GM21390 (cell line): ENCODE data around the gene OSR1.
"Not testable (repeated sequence)": the region's sequence is repeated elsewhere in the genome, so short reads cannot be mapped to it uniquely, and the experiment has no call there.

Experiments
- ATAC-seq: cut with Tn5 transposase; IDR thresholded peaks from one replicate; pipeline ENCODE4 v1.9.1; 2021; ENCODE audit not compliant: unreplicated experiment

OSR1 gene

DNA sequence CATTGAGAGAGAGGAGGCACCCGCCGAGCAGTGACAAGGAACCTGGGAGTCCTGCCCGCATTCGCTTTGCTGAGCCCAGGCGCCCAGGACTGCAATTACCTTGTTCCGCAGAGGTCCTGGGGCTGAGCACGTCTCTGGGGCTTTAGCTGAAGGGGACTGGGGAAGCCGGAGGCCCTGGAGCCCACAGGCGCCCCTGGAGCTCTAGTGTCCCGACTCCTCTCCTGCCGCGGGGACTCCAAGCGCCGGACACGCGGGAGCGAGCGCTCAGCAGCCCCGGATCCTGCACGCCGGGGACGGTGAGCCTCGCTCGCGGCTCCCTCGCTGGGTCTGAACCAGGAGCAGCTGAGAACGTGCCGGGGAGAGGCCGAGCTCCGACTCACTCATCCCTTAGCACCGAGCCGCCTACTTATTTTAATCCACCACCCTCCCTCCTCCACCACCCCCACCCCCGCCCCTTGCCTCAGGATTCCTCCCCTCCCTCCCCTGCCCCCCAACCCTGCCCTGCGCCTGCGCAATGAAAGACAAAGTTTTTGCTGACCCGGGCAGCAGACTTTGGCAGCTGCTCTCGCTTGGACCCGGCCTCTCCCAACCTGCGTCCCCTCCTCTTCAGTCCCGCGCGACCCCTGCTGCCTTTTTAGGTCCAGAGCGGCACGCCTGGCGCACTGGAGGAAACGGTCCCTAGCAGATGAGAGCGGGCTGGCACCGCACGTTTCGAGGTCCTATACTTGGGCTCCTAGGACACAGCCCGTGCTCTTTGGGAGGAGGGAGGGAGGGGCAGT, at the start of gene OSR1:
TSS of gene OSR1 (minus strand) at position 382 of the 779 bp plus-strand sequence. CDS start 4,818 bp downstream, outside the sequence.
- ATAC-seq, result no peak

DNA sequence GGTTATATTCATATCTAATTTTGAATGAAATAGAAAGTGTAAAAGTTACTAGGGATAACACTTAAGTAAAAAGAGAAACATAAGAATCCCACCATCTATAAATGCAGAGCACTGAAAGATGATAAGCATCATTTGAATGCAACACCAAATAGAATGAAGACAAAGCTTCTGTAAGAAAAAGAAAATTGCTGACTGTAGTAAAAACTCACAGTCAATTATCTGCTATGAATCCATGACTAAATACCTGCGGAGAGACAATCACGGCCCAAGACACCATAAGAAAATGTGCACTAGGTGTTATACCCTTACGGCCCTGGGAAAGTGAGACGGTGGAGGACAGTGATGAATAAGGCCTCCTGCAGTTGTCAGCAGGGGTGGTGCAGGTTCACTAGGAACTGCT, 45.4 kb upstream of the OSR1 start:
- ATAC-seq, result no peak

GRCh38 chr2:19392191-19392590, 33.8 kb upstream of the OSR1 start:
- no peak for ATAC-seq

- ATAC-seq, result not testable (repeated sequence)
Observed at GRCh38 chr2:19389469-19389868, 31.0 kb upstream of the OSR1 start.

- ATAC-seq, result no peak
Observed at GRCh38 chr2:19380532-19380931, 22.1 kb upstream of the OSR1 start.

- ATAC-seq, result no peak
Observed at GRCh38 chr2:19378939-19379338, 20.5 kb upstream of the OSR1 start.

- ATAC-seq, result no peak
Observed at GRCh38 chr2:19377717-19378116, 19.3 kb upstream of the OSR1 start.

- ATAC-seq, result no peak
Observed at GRCh38 chr2:19373352-19373751, 14.9 kb upstream of the OSR1 start.

- no peak for ATAC-seq
Observed at GRCh38 chr2:19371996-19372582, 13.7 kb upstream of the OSR1 start.

DNA sequence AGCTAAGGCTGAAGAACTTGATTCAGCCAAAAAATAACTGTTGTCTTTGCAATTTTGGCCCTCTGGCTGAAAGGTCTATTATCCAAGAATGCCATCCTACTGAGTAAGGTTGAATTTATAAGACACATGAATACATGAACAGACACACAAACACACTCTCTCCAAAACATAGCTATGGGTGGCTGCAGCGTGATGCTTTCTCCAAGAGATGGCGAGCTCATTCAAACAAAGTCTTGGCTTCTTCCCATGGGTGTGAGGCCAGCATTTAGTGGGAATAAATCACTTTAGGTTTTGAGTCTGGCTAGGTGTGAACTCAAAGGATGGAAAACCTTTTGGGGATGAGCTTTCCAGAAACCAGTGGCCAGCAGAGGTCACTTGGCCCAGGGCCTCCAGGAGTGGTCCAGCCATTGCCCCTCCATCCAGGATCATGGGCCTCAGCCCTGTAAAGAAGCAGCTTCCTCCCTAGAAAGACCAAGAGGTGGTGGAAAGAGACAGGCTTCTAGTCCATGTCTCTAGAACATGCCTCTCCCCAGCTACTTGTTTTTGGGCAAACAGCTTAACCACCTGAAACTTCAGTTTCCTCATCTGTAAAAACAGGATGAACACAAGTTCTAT, 11.0 kb upstream of the OSR1 start:
- ATAC-seq, result no peak

- ATAC-seq, result no peak
Observed at GRCh38 chr2:19368760-19369159, 10.3 kb upstream of the OSR1 start.

GRCh38 chr2:19367326-19367725, 8.9 kb upstream of the OSR1 start:
- ATAC-seq, result no peak

GRCh38 chr2:19365126-19365525, 6.7 kb upstream of the OSR1 start:
- no peak for ATAC-seq

GRCh38 chr2:19364014-19364413, 5.6 kb upstream of the OSR1 start:
- no peak for ATAC-seq

DNA sequence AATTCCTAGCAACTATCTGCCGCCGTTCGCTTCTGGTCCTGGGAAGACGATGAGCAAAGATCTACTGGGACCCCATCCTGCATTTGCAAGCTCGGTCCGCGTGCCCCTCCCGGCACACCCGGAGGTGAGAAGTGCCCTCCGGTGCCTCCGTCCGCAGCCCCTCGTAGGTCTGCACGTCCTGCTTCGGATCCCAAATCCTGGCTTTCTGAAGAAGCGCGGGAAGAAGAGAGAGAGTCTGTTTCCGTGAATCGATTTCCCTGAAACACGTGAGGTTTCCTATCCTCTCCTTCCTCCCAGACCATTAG, 5.0 kb upstream of the OSR1 start:
- no peak for ATAC-seq

DNA sequence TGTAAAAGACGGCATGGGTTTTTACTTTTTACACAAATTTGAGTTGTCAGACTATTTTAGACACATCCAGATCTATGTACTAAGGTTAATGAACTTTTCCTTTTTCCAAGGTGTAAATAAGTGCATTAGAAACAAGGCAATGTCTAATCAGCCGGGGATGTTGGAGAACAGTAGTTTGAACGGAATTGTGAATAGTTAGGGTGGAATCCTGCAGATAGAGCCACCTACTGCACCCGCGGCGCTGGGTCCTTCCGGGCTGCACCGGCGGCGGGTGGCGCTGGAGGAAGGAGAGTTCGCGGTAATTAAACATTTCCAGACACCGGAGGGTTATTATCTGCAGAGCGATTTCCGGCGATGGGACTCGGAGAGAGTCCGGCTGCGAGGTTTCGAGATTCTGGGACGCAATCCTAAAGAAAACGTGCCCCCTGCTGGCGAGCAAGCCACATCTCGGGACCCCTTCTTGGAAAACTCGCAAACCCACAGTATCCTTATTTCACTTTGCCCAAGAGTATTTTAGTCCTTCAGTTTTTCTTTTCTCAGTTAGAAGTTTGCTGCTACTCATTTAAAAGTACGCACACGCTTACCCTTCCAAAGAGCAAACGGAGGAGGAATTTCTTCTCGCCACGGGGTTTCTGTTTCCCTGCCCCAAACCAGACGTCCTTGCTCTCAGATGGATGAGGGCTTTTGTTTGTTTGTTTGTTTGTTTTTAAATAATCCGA, 4.5 kb upstream of the OSR1 start:
- ATAC-seq, result no peak

- no peak for ATAC-seq
Observed at GRCh38 chr2:19362094-19362754, 3.8 kb upstream of the OSR1 start.

- no peak for ATAC-seq
Observed at GRCh38 chr2:19361325-19361990, 3.0 kb upstream of the OSR1 start.

DNA sequence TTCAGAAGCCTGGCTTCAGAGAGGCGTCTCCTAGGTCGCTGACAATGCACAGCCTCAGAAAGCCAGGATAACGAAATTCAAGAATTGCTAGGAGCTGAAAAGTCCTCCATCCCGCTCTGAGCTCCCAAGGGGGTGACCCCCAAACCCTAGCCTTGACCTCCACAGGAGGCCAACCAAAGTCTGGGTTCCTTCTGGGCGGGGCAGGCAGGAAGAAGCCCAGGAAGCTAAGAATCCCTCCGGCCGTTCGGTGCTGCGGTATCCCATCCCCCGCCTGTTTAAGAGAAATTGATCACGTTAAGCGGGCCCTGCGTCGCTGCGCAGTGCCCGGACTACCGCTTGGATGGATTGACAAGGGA, 2.5 kb upstream of the OSR1 start:
- ATAC-seq, result no peak

DNA sequence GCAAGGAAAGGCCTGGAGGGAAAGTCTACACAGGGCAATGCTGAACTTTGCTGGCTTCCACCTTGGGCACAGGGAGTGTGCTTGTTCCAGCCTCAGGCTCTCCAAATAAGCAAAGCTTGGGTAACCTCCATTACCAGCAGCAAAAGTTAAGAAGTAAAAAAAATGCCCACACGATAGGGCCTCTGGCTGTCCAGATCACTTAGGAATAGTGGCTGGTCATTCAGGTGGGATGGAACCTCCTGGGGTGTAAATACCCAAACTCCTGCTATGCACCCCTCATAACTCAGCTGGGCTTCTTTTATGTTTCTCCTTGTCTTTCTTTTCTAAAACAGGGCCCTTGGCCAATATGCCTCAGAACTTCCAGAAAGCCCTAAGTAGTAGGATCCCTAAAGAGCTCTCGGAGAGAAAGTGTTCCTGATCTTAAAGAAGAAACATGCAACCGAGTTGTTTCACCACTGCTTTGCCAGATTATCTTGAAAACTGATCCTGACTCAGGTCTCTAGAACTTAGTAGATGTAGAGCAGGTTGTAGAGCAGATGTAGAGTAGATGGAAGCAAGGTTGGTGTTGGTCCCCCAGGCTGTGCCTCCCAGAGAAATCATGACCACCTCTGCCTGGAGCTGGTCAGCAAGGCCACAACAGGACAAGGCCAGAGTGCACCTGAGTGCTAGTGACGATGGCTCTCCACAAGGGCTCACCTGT, 2.0 kb upstream of the OSR1 start:
- no peak for ATAC-seq
